KMS-11 (cell line): ENCODE results near the gene COG8.

ENCODE experiments used
- H2AFZ ChIP-seq: fragments of 200-600 bp; sonication (generic); 2 replicates; pipeline ENCODE4 v1.6.1; 2016; ENCODE audit warnings: antibody characterized with exemption, mixed run types, low read depth
- H3K27ac ChIP-seq: fragments of 200-600 bp; sonication (generic); 2 replicates; pipeline ENCODE4 v1.6.1; 2016; ENCODE audit warnings: mild to moderate bottlenecking, mixed run types
- H3K27me3 ChIP-seq: fragments of 200-600 bp; sonication (generic); 2 replicates; pipeline ENCODE4 v1.6.1; 2017; ENCODE audit warnings: mild to moderate bottlenecking, low read depth, mixed run types, moderate library complexity; ENCODE audit not compliant: insufficient read depth
- H3K36me3 ChIP-seq: fragments of 200-600 bp; sonication (generic); 2 replicates; pipeline ENCODE4 v1.6.1; 2017; ENCODE audit warnings: mild to moderate bottlenecking, mixed run types; ENCODE audit not compliant: insufficient read depth
- H3K4me1 ChIP-seq: fragments of 200-600 bp; sonication (generic); 2 replicates; pipeline ENCODE4 v1.6.1; 2016; ENCODE audit warnings: mild to moderate bottlenecking, low read depth, mixed run types; ENCODE audit not compliant: poor library complexity, severe bottlenecking
- H3K4me2 ChIP-seq: fragments of 200-600 bp; sonication (generic); 2 replicates; pipeline ENCODE4 v1.7.0; 2016; ENCODE audit warnings: mild to moderate bottlenecking, mixed run types
- H3K4me3 ChIP-seq: fragments of 200-600 bp; sonication (generic); IDR thresholded peaks from 2 replicates; pipeline ENCODE4 v1.6.1; 2017; ENCODE audit warnings: low read depth, low read length, mixed read lengths; ENCODE audit not compliant: insufficient read depth
- H3K79me2 ChIP-seq: fragments of 200-600 bp; sonication (generic); 2 replicates; pipeline ENCODE4 v1.6.1; 2016; ENCODE audit warnings: low read depth, mixed run types; ENCODE audit not compliant: insufficient read depth
- H3K9ac ChIP-seq: fragments of 200-600 bp; sonication (generic); 2 replicates; pipeline ENCODE4 v1.6.1; 2016; ENCODE audit warnings: mild to moderate bottlenecking, mixed run types
- H4K20me1 ChIP-seq: fragments of 200-600 bp; sonication (generic); 2 replicates; pipeline ENCODE4 v1.6.1; 2016; ENCODE audit warnings: mild to moderate bottlenecking, mixed run types; ENCODE audit not compliant: insufficient read depth
- TF ChIP-seq, protein P1 (sequence below): fragments of 200-600 bp; sonication (generic); conservative IDR thresholded peaks from 2 replicates; pipeline ENCODE4 v1.6.1; 2017; ENCODE audit warnings: low read depth, mild to moderate bottlenecking, antibody characterized with exemption, low read length, moderate library complexity, mixed read lengths

Gene COG8

DNA sequence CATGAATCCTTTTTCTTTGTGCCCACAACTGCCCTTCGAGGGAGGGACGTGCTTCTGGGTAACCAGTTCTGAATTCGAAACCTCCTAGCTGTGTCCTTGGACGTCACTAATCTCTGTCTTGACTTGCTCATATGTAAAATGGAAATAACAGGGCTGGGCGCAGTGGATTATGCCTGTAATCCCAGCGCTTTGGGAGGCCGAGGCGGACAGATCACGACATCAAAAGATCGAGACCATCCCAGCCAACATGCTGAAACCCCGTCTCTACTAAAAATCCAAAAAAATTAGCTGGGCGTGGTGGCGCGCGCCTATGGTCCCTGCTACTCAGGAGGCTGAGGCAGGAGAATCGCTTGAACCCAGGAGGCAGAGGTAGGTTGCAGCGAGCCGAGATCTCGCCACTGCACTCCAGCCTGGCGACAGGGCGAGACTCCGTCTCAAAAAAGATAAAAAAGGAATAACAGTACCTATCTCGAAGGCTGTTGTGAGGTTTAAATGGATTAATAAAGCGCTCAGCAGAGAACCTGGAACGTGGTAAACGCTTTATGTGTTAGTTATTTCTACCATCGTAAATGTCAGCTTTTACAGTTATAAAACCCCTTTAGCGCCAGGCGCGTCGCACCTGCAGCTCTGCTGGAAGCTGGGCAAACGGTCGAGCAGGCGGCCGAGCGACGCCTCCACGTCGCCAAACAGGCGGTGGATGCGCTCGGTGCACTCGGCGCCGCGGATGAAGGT, 641 bp downstream of the COG8 start:
- no peaks in the 10 kb centered on the region for H3K27me3 ChIP-seq
- peak overlapping the region; percentile 83 for H3K4me2 ChIP-seq
- peak overlapping the region; percentile 69 for H2AFZ ChIP-seq
- peaks cover 24% of the 10 kb centered on the region for H3K4me1 ChIP-seq
- H3K36me3 ChIP-seq, result peaks cover 11% of the 10 kb centered on the region; the same call in 1 of the 2 replicates
- H4K20me1 ChIP-seq, result no peaks in the 10 kb centered on the region
- TF ChIP-seq, protein P1, sequence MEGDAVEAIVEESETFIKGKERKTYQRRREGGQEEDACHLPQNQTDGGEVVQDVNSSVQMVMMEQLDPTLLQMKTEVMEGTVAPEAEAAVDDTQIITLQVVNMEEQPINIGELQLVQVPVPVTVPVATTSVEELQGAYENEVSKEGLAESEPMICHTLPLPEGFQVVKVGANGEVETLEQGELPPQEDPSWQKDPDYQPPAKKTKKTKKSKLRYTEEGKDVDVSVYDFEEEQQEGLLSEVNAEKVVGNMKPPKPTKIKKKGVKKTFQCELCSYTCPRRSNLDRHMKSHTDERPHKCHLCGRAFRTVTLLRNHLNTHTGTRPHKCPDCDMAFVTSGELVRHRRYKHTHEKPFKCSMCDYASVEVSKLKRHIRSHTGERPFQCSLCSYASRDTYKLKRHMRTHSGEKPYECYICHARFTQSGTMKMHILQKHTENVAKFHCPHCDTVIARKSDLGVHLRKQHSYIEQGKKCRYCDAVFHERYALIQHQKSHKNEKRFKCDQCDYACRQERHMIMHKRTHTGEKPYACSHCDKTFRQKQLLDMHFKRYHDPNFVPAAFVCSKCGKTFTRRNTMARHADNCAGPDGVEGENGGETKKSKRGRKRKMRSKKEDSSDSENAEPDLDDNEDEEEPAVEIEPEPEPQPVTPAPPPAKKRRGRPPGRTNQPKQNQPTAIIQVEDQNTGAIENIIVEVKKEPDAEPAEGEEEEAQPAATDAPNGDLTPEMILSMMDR, result no peak
- H3K79me2 ChIP-seq, result peaks cover 38% of the 10 kb centered on the region
- peak overlapping the region; percentile 87 for H3K9ac ChIP-seq
- no peak overlapping the region for H3K4me3 ChIP-seq
- H3K27ac ChIP-seq, result peak overlapping the region; percentile 72

DNA sequence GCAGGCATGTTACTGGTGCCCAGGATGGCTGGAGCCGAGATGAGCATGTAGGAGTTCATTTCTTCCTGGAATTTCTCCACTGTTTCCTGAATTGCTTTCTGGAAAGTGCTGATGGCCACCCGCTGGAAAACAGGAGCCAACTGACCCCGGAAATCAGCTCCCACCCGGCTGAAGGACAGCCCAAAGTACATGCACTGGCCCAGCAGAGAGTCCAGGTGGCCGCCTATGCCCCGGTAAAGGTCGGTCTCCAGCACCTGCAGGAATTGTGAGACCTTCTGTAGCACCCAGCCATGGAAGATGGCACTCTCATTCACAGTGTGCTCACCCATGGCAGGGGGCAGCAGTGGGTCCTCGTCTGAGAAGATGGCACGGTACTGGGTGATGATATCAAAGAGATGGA, 4.7 kb downstream of the COG8 start:
- Histone ChIP-seq H3K4me1 (peaks cover 13% of the 10 kb centered on the region), H2AFZ (no peak overlapping the region), H3K27me3 (no peaks in the 10 kb centered on the region), H3K4me2 (no peak overlapping the region), H3K9ac (no peak overlapping the region), H3K79me2 (peaks cover 13% of the 10 kb centered on the region), H3K4me3 (no peak overlapping the region), H3K36me3 (peaks cover 2% of the 10 kb centered on the region; the same call in 1 of the 2 replicates), H4K20me1 (no peaks in the 10 kb centered on the region), H3K27ac (no peak overlapping the region)
- TF ChIP-seq, protein P1, result no peak

DNA sequence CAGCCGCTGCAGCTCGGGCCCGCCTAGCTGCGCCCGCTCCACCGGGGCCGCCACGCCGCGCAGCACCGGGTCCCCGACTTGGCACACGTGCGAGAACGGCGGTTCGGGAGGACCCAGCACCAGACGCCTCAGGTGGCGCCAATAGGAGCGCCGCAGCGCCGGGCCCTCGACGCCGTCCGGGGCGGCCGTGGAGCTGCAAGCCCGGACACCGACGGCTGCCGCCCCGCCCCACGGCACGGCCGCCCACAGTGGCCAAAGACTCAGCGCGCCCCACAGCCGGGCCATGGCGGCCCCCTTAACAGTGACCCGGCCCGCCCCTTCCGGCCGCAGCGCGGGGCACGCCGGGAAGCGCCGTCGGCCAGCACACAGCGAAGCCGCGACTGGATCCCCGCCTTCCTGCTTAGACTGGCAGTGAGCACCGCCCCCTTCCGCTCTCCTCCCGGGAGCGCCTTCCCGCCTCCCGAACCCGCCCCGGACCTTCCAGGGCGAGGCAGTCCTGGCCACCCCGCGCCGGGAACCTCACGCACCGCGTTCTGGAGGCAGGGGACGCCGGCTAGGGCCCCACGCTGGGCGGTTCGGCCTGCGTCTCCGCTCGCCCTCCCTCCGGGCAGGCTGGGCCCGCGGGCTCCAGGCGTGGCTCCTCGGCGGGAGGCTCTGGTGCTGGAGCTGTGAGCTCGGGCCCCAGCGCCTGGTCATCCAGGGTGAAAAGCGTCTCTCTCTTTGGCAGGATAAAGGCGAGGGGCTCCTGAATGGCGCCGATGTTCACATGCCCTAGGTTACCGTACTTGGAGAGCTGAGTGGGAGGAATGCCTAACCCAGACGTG, 8.9 kb downstream of the COG8 start, which contains the start of gene PDF:
TSS of gene PDF (minus strand) at position 303 of the 824 bp plus-strand sequence. CDS start at position 285, 18 bp downstream.
- peak within 1 kb of the TSS; percentile 65 for H2AFZ ChIP-seq
- H3K4me2 ChIP-seq, result peak within 1 kb of the TSS; percentile 93
- peak within 1 kb of the TSS; percentile 43 for H3K27ac ChIP-seq
- no peaks in the 10 kb centered on the region for H3K27me3 ChIP-seq
- no peaks in the 10 kb centered on the region for H4K20me1 ChIP-seq
- peaks cover 40% of the 10 kb centered on the region for H3K79me2 ChIP-seq
- TF ChIP-seq, protein P1, result no peak
- H3K9ac ChIP-seq, result peak within 1 kb of the TSS; percentile 64
- H3K4me3 ChIP-seq, result no peak within 1 kb of the TSS
- H3K4me1 ChIP-seq, result peaks cover 38% of the 10 kb centered on the region
- peaks cover 2% of the 10 kb centered on the region for H3K36me3 ChIP-seq

DNA sequence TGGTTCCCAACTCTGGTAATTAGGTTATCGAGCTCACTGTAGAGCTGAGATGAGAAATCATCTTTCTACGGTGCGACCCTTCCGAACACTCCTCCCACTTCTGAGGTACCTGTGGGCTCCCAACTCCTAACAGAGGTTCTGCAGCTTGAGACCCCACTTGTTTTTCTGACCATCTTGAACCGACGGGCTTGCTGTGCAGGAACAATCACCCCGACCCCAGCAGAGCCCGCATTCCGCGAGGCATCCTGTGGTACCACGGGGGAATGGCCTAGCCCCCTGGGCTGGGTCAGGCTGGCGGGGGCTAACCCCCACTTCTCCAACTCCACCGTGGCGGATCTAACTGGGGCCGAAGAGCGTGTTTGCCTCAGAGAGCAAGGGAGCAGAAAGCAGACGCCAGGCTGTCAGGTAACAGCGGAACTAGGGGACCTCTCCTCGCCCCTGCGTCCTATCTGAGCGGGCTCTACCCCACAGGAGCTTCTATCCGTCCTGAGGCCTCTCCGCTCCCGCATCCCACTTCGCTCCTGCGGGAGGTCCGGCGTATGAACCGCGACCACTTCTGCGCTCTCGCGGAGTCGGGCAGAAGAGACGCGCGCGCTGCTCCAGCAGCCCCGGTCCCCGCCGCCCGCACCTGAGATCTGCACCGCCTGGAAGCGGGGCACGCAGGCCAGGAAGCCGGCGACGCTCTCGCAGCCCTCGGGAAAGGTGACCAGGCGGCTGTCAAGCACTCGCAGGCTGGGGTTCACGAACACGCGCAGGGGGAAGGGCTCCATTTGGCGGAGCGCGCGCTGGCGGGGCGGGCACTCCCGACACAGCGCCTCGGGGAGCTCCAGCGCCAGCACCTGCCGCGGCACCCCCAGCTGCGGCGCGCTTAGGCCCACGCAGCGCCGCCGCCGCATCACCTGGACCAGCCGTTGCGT, 9.7 kb downstream of the COG8 start:
- Histone ChIP-seq H3K79me2 (peaks cover 48% of the 10 kb centered on the region), H3K9ac (peak overlapping the region; percentile 64), H3K27ac (peak overlapping the region; percentile 43), H3K27me3 (no peaks in the 10 kb centered on the region), H3K4me3 (no peak overlapping the region), H4K20me1 (no peaks in the 10 kb centered on the region), H3K4me2 (peak overlapping the region; percentile 93), H3K4me1 (peaks cover 38% of the 10 kb centered on the region), H2AFZ (peak overlapping the region; percentile 65), H3K36me3 (no peaks in the 10 kb centered on the region; the same call in none of the 2 replicates)
- TF ChIP-seq, protein P1, result no peak
